ENCODE measurements around the gene JAZF1.

DNA sequence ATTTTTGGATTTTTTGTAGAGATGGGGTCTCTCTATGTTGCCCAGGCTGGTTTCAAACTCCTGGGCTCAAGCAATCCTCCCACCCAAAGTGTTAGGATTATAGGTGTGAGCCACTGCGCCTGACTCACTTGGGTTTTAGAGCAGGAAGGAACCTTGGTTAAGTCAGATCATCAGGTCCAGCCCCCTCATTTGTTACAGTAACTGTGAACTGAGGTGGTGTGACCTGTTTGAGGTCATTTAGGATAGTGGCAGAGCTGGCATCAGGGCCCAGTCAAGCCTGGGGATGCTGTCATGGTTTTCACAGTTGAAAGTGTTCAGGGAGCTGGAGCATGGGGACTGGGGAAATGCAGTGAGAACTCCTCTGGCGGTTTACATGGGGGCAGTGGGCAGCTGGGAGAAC is 281.0 kb downstream of the JAZF1 start:
- TF ChIP-seq, protein P1, sequence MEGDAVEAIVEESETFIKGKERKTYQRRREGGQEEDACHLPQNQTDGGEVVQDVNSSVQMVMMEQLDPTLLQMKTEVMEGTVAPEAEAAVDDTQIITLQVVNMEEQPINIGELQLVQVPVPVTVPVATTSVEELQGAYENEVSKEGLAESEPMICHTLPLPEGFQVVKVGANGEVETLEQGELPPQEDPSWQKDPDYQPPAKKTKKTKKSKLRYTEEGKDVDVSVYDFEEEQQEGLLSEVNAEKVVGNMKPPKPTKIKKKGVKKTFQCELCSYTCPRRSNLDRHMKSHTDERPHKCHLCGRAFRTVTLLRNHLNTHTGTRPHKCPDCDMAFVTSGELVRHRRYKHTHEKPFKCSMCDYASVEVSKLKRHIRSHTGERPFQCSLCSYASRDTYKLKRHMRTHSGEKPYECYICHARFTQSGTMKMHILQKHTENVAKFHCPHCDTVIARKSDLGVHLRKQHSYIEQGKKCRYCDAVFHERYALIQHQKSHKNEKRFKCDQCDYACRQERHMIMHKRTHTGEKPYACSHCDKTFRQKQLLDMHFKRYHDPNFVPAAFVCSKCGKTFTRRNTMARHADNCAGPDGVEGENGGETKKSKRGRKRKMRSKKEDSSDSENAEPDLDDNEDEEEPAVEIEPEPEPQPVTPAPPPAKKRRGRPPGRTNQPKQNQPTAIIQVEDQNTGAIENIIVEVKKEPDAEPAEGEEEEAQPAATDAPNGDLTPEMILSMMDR (conservative IDR thresholded peaks at IDR 0.05; ENCODE audit: low read depth, low read length), result no peak
- TF ChIP-seq EZH2 (IDR thresholded peaks at IDR 0.05; ENCODE audit: borderline replicate concordance, low read depth, low read length, poor library complexity, severe bottlenecking), result no peak
